NCI-H2227 treated with DMSO at 0.1 percent for 48 hours (cell line): ENCODE data around the gene SYNPO.

ENCODE experiments used
- DNase-seq: peaks from one replicate; lab custom pipeline; 2025; lab: John Stamatoyannopoulos, UW

The SYNPO gene

GRCh38 chr5:150641824-150642566, 1.5 kb downstream of the SYNPO start:
- DNase-seq = no peak

GRCh38 chr5:150642567-150642927, 2.1 kb downstream of the SYNPO start:
- DNase-seq = no peak

GRCh38 chr5:150642991-150643710, 2.7 kb downstream of the SYNPO start:
- no peak for DNase-seq

- no peak for DNase-seq
Observed at GRCh38 chr5:150644058-150644457, 3.6 kb downstream of the SYNPO start.

- DNase-seq = no peak
Observed at GRCh38 chr5:150644514-150644913, 4.1 kb downstream of the SYNPO start.

- DNase-seq = no peak
Observed at GRCh38 chr5:150645070-150645700, 4.7 kb downstream of the SYNPO start.

- no peak for DNase-seq
Observed at GRCh38 chr5:150647275-150648251, 7.1 kb downstream of the SYNPO start.

- DNase-seq = no peak
Observed at GRCh38 chr5:150648294-150649107, 8.0 kb downstream of the SYNPO start.

GRCh38 chr5:150649108-150650020, 8.9 kb downstream of the SYNPO start:
- no peak for DNase-seq

GRCh38 chr5:150650021-150651006, 9.9 kb downstream of the SYNPO start:
- DNase-seq = no peak

- no peak for DNase-seq
Observed at GRCh38 chr5:150651382-150651781, 10.9 kb downstream of the SYNPO start.

GRCh38 chr5:150651924-150652671, 11.6 kb downstream of the SYNPO start:
- no peak for DNase-seq

GRCh38 chr5:150653145-150653761, 12.8 kb downstream of the SYNPO start:
- DNase-seq = no peak

- DNase-seq = no peak
Observed at GRCh38 chr5:150653762-150654556, 13.5 kb downstream of the SYNPO start.

GRCh38 chr5:150655221-150655620, 14.8 kb downstream of the SYNPO start:
- DNase-seq = no peak
